Osteocyte (in vitro differentiated cells): ENCODE results near the gene WSB1. TPM values are rescaled to one million over a fixed set of nuclear protein-coding genes. Genes with fewer than 3 reads are reported as not detected.
A peak's percentile ranks its signal among the peaks of the same experiment; 100 is the strongest.

Source experiments
- DNase-seq: peaks from one replicate; pipeline ENCODE4 v3.0.0; 2021; ENCODE audit warnings: mixed read lengths; ENCODE audit not compliant: unreplicated experiment; ENCODE audit errors: extremely low spot score
- H3K27ac Mint-ChIP-seq: one replicate; pipeline ENCODE4 v1.8.0; 2021; ENCODE audit warnings: mild to moderate bottlenecking, mixed read lengths; ENCODE audit not compliant: unreplicated experiment
- H3K27me3 Mint-ChIP-seq: one replicate; pipeline ENCODE4 v1.8.0; 2021; ENCODE audit warnings: mixed read lengths; ENCODE audit not compliant: unreplicated experiment
- H3K36me3 Mint-ChIP-seq: one replicate; pipeline ENCODE4 v1.8.0; 2021; ENCODE audit warnings: mixed read lengths; ENCODE audit not compliant: unreplicated experiment
- H3K4me1 Mint-ChIP-seq: one replicate; pipeline ENCODE4 v1.8.0; 2021; ENCODE audit warnings: mixed read lengths; ENCODE audit not compliant: unreplicated experiment
- H3K4me3 Mint-ChIP-seq: one replicate; pipeline ENCODE4 v1.8.0; 2021; ENCODE audit warnings: mild to moderate bottlenecking, moderate library complexity, mixed read lengths; ENCODE audit not compliant: unreplicated experiment
- H3K9me3 Mint-ChIP-seq: one replicate; pipeline ENCODE4 v1.8.0; 2021; ENCODE audit warnings: mixed read lengths; ENCODE audit not compliant: unreplicated experiment
- CTCF ChIP-seq: fragments of 200-600 bp; sonication (generic); IDR thresholded peaks from 2 replicates; pipeline ENCODE4 v1.5.0; 2021; ENCODE audit warnings: antibody characterized with exemption, mild to moderate bottlenecking, moderate library complexity
- total RNA-seq: library from RNA; stranded (reverse); gene quantifications from 2 replicates; pipeline ENCODE4 v1.2.1, GENCODE V29; 2021

Gene WSB1
- total RNA-seq, 1 donor from 2014 or later = 179 TPM

- Mint-ChIP-seq H3K4me3 (peak overlapping the region; percentile 96), H3K27me3 (peaks cover under 1% of the 10 kb centered on the region), H3K9me3 (no peaks in the 10 kb centered on the region), H3K4me1 (peaks cover 30% of the 10 kb centered on the region), H3K36me3 (no peaks in the 10 kb centered on the region), H3K27ac (peak overlapping the region; percentile 100)
- DNase-seq = no peak
- no peak for TF ChIP-seq CTCF
Observed at GRCh38 chr17:27293359-27293897, 486 bp upstream of the WSB1 start.

- Mint-ChIP-seq H3K4me3 (peak overlapping the region; percentile 96), H3K36me3 (no peaks in the 10 kb centered on the region), H3K4me1 (peaks cover 38% of the 10 kb centered on the region), H3K9me3 (no peaks in the 10 kb centered on the region), H3K27me3 (no peaks in the 10 kb centered on the region), H3K27ac (peak overlapping the region; percentile 100)
- DNase-seq = no peak
- TF ChIP-seq CTCF = no peak
Observed at GRCh38 chr17:27294689-27295630, 1.0 kb downstream of the WSB1 start.

GRCh38 chr17:27295945-27296344 is 2.0 kb downstream of the WSB1 start:
- Mint-ChIP-seq H3K27me3 (no peaks in the 10 kb centered on the region), H3K36me3 (no peaks in the 10 kb centered on the region), H3K9me3 (no peaks in the 10 kb centered on the region), H3K4me3 (peak overlapping the region; percentile 96), H3K27ac (peak overlapping the region; percentile 100), H3K4me1 (peaks cover 42% of the 10 kb centered on the region)
- no peak for TF ChIP-seq CTCF
- no peak for DNase-seq

- Mint-ChIP-seq H3K27me3 (no peaks in the 10 kb centered on the region), H3K27ac (peak overlapping the region; percentile 100), H3K4me3 (peak overlapping the region; percentile 96), H3K36me3 (no peaks in the 10 kb centered on the region), H3K9me3 (no peaks in the 10 kb centered on the region), H3K4me1 (peaks cover 46% of the 10 kb centered on the region)
- TF ChIP-seq CTCF = no peak
- DNase-seq = no peak
Observed at GRCh38 chr17:27296428-27296979, 2.6 kb downstream of the WSB1 start.
